Fibroblast of lung (primary cell): ENCODE results near the gene DYRK2. TPM values are rescaled to one million over a fixed set of nuclear protein-coding genes. Genes with fewer than 3 reads are reported as not detected.

Experiments used
- DNase-seq, 2 donors: peaks; one replicate each; pipeline versions ENCODE4 v3.0.0 to v3.0.0-alpha.2; 2010; ENCODE audit warnings: low read depth in 2 of 2
- H2AFZ ChIP-seq: 2 replicates; pipeline ENCODE4 v1.5.1; 2012; ENCODE audit warnings: low read length, control low read depth, inconsistent platforms
- H3K27ac ChIP-seq: 2 replicates; pipeline ENCODE4 v1.5.1; 2011; ENCODE audit warnings: low read length, control low read depth; ENCODE audit not compliant: insufficient read depth
- H3K27me3 ChIP-seq: 2 replicates; pipeline ENCODE4 v1.5.1; 2011; ENCODE audit warnings: mild to moderate bottlenecking, low read length; ENCODE audit not compliant: control insufficient read depth, insufficient read depth
- H3K36me3 ChIP-seq: 2 replicates; pipeline ENCODE4 v1.5.1; 2011; ENCODE audit warnings: low read length; ENCODE audit not compliant: control insufficient read depth, insufficient read depth
- H3K4me1 ChIP-seq: 2 replicates; pipeline ENCODE4 v1.5.1; 2011; ENCODE audit warnings: low read length; ENCODE audit not compliant: control insufficient read depth, insufficient read depth; ENCODE audit errors: extremely low read depth
- H3K4me2 ChIP-seq: 2 replicates; pipeline ENCODE4 v1.5.1; 2011; ENCODE audit warnings: low read length, control low read depth; ENCODE audit not compliant: insufficient read depth; ENCODE audit errors: extremely low read depth
- H3K4me3 ChIP-seq, 4 experiments: fragments of 200-600 bp in 1 of 4; sonication (generic) in 1 of 4; replicated peaks in 1 of 4; 2 replicates each; pipeline ENCODE4 v1.5.1; 2011 to 2016; ENCODE audit warnings: low read length in 4 of 4, low read depth in 3 of 4, mild to moderate bottlenecking in 3 of 4, control low read depth in 2 of 4, inconsistent platforms in 1 of 4, mixed read lengths in 1 of 4; ENCODE audit not compliant: insufficient read depth in 1 of 4; ENCODE audit errors: control extremely low read depth in 1 of 4
- H3K79me2 ChIP-seq: 2 replicates; pipeline ENCODE4 v1.5.1; 2012; ENCODE audit warnings: mild to moderate bottlenecking, low read length, inconsistent platforms; ENCODE audit not compliant: control insufficient read depth, insufficient read depth
- H3K9ac ChIP-seq: 2 replicates; pipeline ENCODE4 v1.5.1; 2011; ENCODE audit warnings: mild to moderate bottlenecking, low read length, control low read depth; ENCODE audit not compliant: insufficient read depth
- H3K9me3 ChIP-seq: 2 replicates; pipeline ENCODE4 v1.5.1; 2012; ENCODE audit warnings: low read depth, low read length; ENCODE audit not compliant: control insufficient read depth, insufficient read depth
- H4K20me1 ChIP-seq: 2 replicates; pipeline ENCODE4 v1.5.1; 2011; ENCODE audit warnings: low read length; ENCODE audit not compliant: control insufficient read depth, insufficient read depth; ENCODE audit errors: extremely low read depth
- EZH2 ChIP-seq: IDR thresholded peaks from 2 replicates; pipeline ENCODE4 v1.5.1; 2012; ENCODE audit warnings: low read length, control low read depth, mild to moderate bottlenecking; ENCODE audit errors: missing control alignments
- polyA minus RNA-seq: library from RNA; depleted of rRNA, polyadenylated mRNA; stranded (reverse); fragments of >200 nt; gene quantifications from 2 replicates; pipeline ENCODE4 v1.2.3, GENCODE V29; 2011; ENCODE audit warnings: low replicate concordance
- polyA plus RNA-seq, 2 donors: library from polyadenylated mRNA; depleted of rRNA in 1 of 2; stranded (reverse) in 1 of 2; unstranded in 1 of 2; fragments of >200 nt; gene quantifications; 2 replicates each; pipeline ENCODE4 v1.2.1, GENCODE V29; 2011 to 2012; ENCODE audit warnings: missing spikeins in 1 of 2
- total RNA-seq: library from RNA; depleted of rRNA; stranded (reverse); fragments of >200 nt; gene quantifications from 2 replicates; pipeline ENCODE4 v1.2.1, GENCODE V29; 2014
- TF ChIP-seq, protein P1 (sequence below), 2 donors: IDR thresholded peaks in 1 of 2; conservative IDR thresholded peaks in 1 of 2; 1 replicate in 1 of 2; 2 replicates in 1 of 2; pipeline ENCODE4 v1.5.1; 2011 to 2012; ENCODE audit warnings: low read length in 2 of 2, control low read depth in 1 of 2, inconsistent platforms in 1 of 2, low read depth in 1 of 2, mild to moderate bottlenecking in 1 of 2

DYRK2 gene
- total RNA-seq (19.0 and 22.5 TPM in 2 replicates), polyA plus RNA-seq (18.3 and 18.7 TPM in 2 replicates), polyA minus RNA-seq (15.6 and 31.8 TPM in 2 replicates)
- polyA plus RNA-seq (2012), result 16.4 and 18.0 TPM in 2 replicates

DNA sequence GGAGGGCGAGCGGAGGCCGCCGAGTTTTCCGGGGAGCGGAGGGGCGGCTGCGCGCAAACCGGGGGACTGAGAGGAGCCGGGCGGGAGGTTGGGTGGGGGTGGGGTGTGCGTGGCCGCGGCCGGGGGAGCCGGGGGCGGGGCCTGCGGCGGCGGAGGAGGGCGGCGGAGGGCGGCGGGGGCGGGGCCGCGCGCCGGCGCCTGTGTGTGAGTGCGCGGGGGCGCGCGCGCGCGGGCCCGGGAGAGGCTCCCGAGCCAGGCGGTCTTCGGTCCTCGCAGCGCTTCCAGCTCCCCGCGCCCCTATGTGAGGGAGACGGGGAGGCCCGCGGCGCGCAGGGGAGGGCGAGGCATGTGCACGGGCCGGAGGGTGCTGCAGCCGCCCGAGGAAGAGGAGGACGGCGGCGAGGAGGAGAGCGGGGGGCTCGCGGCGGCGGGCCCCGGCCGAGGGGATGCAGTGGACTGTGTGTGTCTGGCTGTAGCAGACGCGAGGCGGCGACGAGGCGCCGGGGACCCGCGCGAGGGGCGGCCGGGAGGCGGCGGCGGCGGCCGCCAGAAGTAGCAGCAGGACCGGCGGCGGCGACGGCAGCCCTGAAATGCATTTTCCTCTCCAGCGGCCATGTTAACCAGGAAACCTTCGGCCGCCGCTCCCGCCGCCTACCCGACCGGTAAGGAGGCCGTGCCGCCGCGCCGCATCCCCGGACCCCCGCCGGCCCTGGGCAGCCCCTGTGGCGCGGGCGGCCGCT lies at the start of gene DYRK2:
DYRK2 (plus strand) TSS at position 225 of the 740 bp plus-strand sequence; CDS start at position 614, 389 bp downstream.
- Histone ChIP-seq H3K4me1 (no peaks in the 10 kb centered on the region), H3K9me3 (no peaks in the 10 kb centered on the region), H4K20me1 (no peaks in the 10 kb centered on the region), H3K27ac (peak within 1 kb of the TSS; percentile 92), H3K27me3 (no peaks in the 10 kb centered on the region), H3K79me2 (peaks cover 48% of the 10 kb centered on the region), H3K9ac (peak within 1 kb of the TSS; percentile 91), H3K36me3 (no peaks in the 10 kb centered on the region), H2AFZ (peak within 1 kb of the TSS; percentile 77), H3K4me3 (peak within 1 kb of the TSS; percentile 77 to 91 (median 85)), H3K4me2 (peak within 1 kb of the TSS; percentile 96)
- TF ChIP-seq, protein P1, sequence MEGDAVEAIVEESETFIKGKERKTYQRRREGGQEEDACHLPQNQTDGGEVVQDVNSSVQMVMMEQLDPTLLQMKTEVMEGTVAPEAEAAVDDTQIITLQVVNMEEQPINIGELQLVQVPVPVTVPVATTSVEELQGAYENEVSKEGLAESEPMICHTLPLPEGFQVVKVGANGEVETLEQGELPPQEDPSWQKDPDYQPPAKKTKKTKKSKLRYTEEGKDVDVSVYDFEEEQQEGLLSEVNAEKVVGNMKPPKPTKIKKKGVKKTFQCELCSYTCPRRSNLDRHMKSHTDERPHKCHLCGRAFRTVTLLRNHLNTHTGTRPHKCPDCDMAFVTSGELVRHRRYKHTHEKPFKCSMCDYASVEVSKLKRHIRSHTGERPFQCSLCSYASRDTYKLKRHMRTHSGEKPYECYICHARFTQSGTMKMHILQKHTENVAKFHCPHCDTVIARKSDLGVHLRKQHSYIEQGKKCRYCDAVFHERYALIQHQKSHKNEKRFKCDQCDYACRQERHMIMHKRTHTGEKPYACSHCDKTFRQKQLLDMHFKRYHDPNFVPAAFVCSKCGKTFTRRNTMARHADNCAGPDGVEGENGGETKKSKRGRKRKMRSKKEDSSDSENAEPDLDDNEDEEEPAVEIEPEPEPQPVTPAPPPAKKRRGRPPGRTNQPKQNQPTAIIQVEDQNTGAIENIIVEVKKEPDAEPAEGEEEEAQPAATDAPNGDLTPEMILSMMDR (conservative IDR thresholded peaks at IDR 0.05 in 1 of 2, IDR thresholded peaks at IDR 0.05 in 1 of 2; ENCODE audit: low read depth in 1 of 2, low read length in 2 of 2), result no peak
- no peak for TF ChIP-seq EZH2
- peak; percentile 72 to 84 for DNase-seq

DNA sequence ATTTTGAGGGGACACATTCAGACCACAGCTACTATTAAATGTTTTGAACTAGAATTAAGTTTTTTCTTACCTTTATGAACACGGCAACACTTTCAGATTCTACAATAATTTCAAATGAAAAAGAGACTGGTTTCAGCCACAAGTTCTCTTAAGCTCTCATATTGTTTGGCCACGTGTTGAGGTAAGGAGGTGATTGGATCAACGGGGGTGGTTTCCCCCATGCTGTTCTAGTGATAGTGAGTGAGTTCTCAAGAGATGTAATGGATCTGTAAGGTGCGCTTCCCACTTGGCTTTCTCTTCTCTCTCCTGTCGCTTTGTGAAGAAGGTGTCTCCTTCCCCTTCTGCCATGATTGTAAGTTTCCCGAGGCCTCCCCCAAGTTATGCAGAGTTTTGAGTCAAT lies 48.9 kb upstream of the DYRK2 start:
- H4K20me1 ChIP-seq, result no peaks in the 10 kb centered on the region
- H3K36me3 ChIP-seq, result no peaks in the 10 kb centered on the region
- DNase-seq, result no peak
- TF ChIP-seq, protein P1 (conservative IDR thresholded peaks at IDR 0.05 in 1 of 2, IDR thresholded peaks at IDR 0.05 in 1 of 2; ENCODE audit: low read depth in 1 of 2, low read length in 2 of 2), result no peak
- no peak for TF ChIP-seq EZH2
- H3K4me1 ChIP-seq, result no peaks in the 10 kb centered on the region
- H3K79me2 ChIP-seq, result no peaks in the 10 kb centered on the region
- H3K27me3 ChIP-seq, result no peaks in the 10 kb centered on the region
- no peak overlapping the region for H3K9ac ChIP-seq
- no peaks in the 10 kb centered on the region for H3K9me3 ChIP-seq
- no peak overlapping the region for H3K27ac ChIP-seq
- no peak overlapping the region for H3K4me2 ChIP-seq
- no peak overlapping the region for H2AFZ ChIP-seq
- H3K4me3 ChIP-seq, result no peak overlapping the region

- H3K4me3 ChIP-seq, result no peak overlapping the region
- no peak for DNase-seq
- H3K36me3 ChIP-seq, result no peaks in the 10 kb centered on the region
- no peak overlapping the region for H3K27ac ChIP-seq
- no peak overlapping the region for H3K9ac ChIP-seq
- TF ChIP-seq, protein P1 (conservative IDR thresholded peaks at IDR 0.05 in 1 of 2, IDR thresholded peaks at IDR 0.05 in 1 of 2; ENCODE audit: low read depth in 1 of 2, low read length in 2 of 2), result no peak
- TF ChIP-seq EZH2, result no peak
- no peaks in the 10 kb centered on the region for H3K79me2 ChIP-seq
- H4K20me1 ChIP-seq, result no peaks in the 10 kb centered on the region
- no peaks in the 10 kb centered on the region for H3K27me3 ChIP-seq
- no peaks in the 10 kb centered on the region for H3K4me1 ChIP-seq
- H2AFZ ChIP-seq, result no peak overlapping the region
- no peak overlapping the region for H3K4me2 ChIP-seq
- H3K9me3 ChIP-seq, result no peaks in the 10 kb centered on the region
These were observed 47.4 kb upstream of the DYRK2 start for GRCh38 chr12:67601126-67601525.
